Ectodermal cell (in vitro differentiated cells): Measurements from ENCODE around the gene RFX1.

Source experiments
- H3K27ac ChIP-seq: 2 replicates; pipeline ENCODE4 v1.7.0; 2013; ENCODE audit warnings: mild to moderate bottlenecking, low read depth, low read length; ENCODE audit not compliant: insufficient read depth, poor library complexity, severe bottlenecking
- H3K27me3 ChIP-seq: 2 replicates; pipeline ENCODE4 v1.7.0; 2013; ENCODE audit warnings: mild to moderate bottlenecking, low read length; ENCODE audit not compliant: insufficient read depth, control insufficient read depth, poor library complexity, severe bottlenecking
- H3K36me3 ChIP-seq: one replicate; pipeline ENCODE4 v1.7.0; 2013; ENCODE audit warnings: low read length; ENCODE audit not compliant: control insufficient read depth, insufficient read depth
- H3K4me1 ChIP-seq: one replicate; pipeline ENCODE4 v1.7.0; 2013; ENCODE audit warnings: low read length; ENCODE audit not compliant: control insufficient read depth, insufficient read depth
- H3K4me3 ChIP-seq: 2 replicates; pipeline ENCODE4 v1.7.0; 2013; ENCODE audit warnings: low read depth, low read length, control low read depth; ENCODE audit not compliant: insufficient read depth
- H3K9me3 ChIP-seq: 2 replicates; pipeline ENCODE4 v1.7.0; 2013; ENCODE audit warnings: mild to moderate bottlenecking, low read length, moderate library complexity; ENCODE audit not compliant: control insufficient read depth
- WGBS, 2 experiments: methylation state at CpG; one replicate each; pipeline ENCODE4 v1.1.7; 2013; ENCODE audit warnings: missing lambda C conversion rate in 2 of 2; 5-methylcytosine and 5-hydroxymethylcytosine counted together

RFX1 gene

DNA sequence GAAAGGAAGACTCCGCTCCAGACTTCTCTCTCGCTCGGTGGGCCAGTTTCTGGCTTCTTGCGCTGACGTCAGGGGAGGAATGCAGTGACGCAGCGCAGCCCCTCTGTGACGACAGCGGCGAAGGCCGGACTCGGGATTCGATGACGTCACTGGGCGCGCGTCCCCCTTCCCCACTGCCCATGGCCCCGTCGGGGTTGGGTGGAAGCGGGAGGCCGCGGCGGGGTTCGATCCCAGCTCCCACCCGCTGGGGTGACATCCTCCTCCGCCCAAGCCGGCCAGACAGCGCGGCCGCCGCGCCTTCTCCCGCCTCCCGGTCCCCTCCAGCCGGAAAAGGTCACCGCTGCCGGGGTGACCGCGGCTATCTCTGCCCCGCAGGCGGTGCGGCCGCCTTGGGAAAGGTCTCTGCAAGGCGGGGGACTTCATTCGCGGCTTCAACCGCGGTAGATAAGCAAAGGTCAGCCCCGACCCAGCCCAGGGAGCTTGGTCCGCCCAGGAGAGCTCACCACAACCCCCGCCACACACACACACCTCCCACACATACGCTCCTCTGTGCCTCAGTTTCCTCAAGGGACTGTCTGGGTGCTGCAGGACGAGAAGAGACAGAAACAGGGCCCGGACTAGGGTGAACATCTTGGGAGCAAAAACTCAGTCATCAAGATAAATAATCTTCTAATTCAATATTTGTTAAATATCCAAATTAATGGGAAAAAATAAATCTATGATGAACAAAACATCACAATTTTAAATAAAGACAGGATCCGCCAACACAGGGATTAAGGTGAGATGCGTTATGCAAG is 844 bp upstream of the RFX1 start:
- H3K36me3 ChIP-seq: no peaks in the 10 kb centered on the region
- H3K9me3 ChIP-seq: no peaks in the 10 kb centered on the region
- peak overlapping the region; percentile 65 for H3K4me3 ChIP-seq
- no peaks in the 10 kb centered on the region for H3K27me3 ChIP-seq
- peak overlapping the region; percentile 100 for H3K27ac ChIP-seq
- WGBS, 2 experiments: 9 to 10% methylated on average over 56 of the region's 56 CpGs
- H3K4me1 ChIP-seq: no peaks in the 10 kb centered on the region

DNA sequence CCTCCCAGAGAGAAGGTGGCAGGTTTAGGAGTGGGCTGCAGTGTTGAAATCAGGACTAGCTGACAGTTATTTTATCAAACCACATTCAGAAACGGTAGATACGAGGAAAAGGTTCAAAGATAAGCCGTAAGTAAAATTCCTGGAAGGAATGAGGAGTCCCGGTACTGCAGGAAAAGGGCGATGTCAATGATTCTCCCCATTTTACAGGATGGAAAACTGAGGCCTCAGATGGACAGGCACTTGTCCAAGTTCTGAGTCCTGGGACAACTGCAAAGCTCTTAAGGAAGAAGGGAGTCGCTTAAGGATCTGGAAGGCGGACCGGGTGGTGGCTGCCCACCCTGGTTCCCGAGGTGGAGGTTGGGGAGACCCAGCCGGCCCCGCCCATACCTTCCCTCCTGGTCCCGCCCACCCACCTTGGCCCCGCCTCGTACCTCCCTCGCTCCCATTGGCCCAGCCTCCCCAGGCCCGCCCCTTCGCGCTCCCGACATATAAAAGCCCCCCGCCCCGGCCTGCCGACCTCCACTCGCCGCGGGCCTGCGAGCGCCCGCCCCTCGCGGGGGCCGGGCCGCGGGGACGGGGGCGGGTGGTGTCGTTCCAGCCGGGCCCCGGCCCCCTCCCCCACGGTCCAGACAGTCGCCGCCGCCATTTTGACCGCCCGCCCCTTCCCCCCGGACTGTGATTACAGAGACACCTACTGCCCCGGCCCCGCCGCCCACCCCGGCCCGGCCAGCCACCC is 603 bp downstream of the RFX1 start:
- no peaks in the 10 kb centered on the region for H3K27me3 ChIP-seq
- no peaks in the 10 kb centered on the region for H3K4me1 ChIP-seq
- peak overlapping the region; percentile 65 for H3K4me3 ChIP-seq
- WGBS, 2 experiments: 10 to 11% methylated on average over 50 of the region's 50 CpGs
- no peaks in the 10 kb centered on the region for H3K36me3 ChIP-seq
- peak overlapping the region; percentile 100 for H3K27ac ChIP-seq
- H3K9me3 ChIP-seq: no peaks in the 10 kb centered on the region

DNA sequence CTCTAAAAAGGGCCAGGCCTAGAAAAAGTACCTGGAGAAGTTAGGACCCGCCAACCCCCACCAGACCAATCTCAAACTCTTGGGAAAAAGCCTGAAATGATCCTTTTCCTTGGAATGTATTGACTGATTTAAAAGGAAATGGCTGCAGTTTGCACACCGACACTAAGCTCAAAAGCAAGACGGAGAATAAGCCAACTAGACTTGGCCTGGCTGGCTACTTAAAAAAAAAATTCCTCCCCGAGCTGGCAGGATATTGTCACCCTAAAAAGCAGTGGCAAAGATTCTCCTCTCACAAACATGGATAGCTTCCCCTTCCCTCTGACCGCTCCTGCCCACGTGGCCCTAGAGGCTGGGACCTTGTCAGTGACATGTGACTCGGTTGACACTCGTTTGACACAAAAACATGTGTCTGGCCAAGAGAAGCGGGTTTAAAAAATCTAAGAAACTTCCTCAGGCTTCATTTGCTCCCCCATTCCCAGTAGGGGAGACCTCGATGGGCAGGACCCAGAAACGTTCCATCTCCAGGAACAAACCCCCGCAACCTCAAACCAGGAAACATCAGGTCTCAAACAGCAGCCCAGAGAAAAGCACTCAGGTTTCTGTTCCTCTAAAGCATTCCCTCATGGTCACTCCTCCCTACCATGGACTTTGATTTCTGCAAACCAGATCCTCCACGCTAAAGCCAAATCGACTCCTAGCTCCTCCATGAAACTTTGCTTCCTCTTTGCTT is 1.3 kb downstream of the RFX1 start:
- H3K9me3 ChIP-seq: no peaks in the 10 kb centered on the region
- H3K4me3 ChIP-seq: no peak overlapping the region
- no peak overlapping the region for H3K27ac ChIP-seq
- no peaks in the 10 kb centered on the region for H3K4me1 ChIP-seq
- H3K36me3 ChIP-seq: no peaks in the 10 kb centered on the region
- 89 to 90% methylated on average over 14 of the region's 14 CpGs for WGBS, 2 experiments
- H3K27me3 ChIP-seq: no peaks in the 10 kb centered on the region

DNA sequence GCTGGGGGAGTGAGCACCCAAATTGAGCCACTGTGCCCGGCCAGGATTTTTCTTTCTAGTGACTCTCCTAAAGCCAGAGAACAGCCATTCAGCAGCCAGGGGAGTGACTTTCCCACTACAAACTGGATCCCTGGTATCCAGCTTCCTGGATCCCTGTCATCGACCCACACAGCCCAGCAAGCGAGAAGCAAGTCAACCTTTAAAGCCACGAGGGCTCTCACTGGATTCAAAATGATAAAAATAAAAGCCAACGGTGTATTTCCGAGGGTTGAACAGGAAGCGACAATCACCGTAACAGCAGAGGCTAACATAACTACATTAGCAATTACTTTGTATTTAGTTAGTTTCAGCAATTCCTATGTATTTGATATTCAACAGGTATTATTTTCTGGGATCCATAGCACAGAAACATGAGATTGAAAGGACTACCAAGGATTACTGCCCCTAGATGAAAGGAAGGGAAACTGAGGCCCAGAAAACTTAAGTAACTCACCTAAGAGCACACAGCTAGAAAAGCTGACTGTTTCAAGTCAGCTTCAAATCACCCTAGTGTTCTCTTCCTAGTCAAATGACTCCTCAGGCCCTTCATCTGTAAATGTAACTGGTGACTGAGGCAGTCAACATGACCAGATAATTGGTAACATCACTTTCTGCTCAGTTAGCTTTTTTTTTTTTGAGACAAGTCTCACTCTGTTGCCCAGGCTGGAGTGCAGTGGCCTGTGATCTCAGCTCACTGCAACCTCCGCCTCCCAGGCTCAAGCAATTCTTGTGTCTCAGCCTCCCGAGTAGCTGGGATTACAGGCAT is 2.7 kb downstream of the RFX1 start:
- Histone ChIP-seq H3K4me3 (no peak overlapping the region), H3K9me3 (peaks cover 4% of the 10 kb centered on the region), H3K27me3 (no peaks in the 10 kb centered on the region), H3K4me1 (no peaks in the 10 kb centered on the region), H3K27ac (no peak overlapping the region), H3K36me3 (no peaks in the 10 kb centered on the region)
- WGBS, 2 experiments: 88% methylated on average over 10 of the region's 10 CpGs

DNA sequence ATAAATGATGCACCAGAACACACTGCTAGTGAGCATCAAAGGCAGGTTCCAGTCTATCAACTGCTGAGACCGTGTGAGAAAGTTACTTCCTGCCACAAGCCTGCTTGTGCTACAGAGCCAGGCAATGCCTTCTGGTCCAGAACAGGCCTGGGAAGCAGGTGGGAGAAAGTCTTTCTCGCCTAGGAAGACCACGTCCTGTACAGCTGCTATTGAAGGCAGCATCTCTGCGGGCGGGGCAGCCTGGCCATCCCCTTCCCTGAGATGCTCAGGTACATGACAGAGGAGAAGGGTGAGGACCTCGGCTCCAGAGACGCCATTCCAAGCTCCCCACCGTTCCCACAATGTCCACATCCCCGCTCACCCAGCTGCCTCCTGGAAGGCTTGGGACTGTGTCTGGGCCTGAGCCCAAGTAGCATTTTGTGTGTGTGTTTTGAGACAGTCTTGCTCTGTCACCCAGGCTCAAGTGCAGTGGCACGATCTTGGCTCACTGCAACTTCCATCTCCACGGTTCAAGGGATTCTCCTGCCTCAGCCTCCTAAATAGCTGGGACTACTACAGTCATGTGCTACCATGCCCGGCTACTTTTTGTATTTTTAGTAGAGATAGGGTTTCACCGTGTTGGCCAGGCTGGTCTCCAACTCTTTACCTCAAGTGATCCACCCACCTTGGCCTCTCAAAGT is 3.4 kb downstream of the RFX1 start:
- H3K36me3 ChIP-seq: no peaks in the 10 kb centered on the region
- no peaks in the 10 kb centered on the region for H3K4me1 ChIP-seq
- H3K9me3 ChIP-seq: peaks cover 4% of the 10 kb centered on the region
- H3K27ac ChIP-seq: no peak overlapping the region
- no peaks in the 10 kb centered on the region for H3K27me3 ChIP-seq
- 91 to 93% methylated on average over 13 of the region's 13 CpGs for WGBS, 2 experiments
- no peak overlapping the region for H3K4me3 ChIP-seq

DNA sequence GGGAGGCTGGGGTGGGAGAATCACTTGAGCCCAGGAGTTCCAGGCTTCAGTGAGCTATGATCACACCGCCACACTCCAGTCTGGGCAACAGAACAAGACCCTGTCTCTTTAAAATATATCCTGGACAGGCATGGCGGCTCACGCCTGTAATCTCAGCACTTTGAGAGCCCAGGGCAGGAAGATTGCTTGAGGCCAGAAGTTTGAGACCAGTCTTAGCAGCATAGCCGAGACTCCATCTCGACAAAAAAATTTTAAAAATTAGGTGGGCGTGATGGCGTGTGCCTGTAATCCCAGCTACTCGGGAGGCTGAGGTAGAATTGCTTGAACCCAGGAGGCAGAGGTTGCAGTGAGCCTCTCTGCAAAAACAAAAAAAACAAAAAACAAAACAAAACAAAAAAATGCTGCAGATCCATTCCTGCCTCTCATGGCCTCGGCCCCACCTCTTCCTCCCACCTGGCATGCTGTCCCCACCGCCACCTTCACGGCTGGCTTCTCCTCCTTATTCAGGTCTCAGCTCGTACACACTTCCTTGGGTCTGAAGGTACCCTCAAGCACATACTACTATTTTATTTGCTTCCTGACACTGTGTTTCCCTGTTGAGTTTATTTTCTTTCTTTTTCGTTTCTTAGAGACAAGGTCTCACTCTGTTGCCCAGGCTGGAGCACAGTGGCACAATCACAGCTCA is 5.3 kb downstream of the RFX1 start:
- Histone ChIP-seq H3K27me3 (no peaks in the 10 kb centered on the region), H3K27ac (no peak overlapping the region), H3K9me3 (peaks cover 4% of the 10 kb centered on the region), H3K36me3 (no peaks in the 10 kb centered on the region), H3K4me3 (no peak overlapping the region), H3K4me1 (no peaks in the 10 kb centered on the region)
- 90 to 94% methylated on average over 13 of the region's 13 CpGs for WGBS, 2 experiments

DNA sequence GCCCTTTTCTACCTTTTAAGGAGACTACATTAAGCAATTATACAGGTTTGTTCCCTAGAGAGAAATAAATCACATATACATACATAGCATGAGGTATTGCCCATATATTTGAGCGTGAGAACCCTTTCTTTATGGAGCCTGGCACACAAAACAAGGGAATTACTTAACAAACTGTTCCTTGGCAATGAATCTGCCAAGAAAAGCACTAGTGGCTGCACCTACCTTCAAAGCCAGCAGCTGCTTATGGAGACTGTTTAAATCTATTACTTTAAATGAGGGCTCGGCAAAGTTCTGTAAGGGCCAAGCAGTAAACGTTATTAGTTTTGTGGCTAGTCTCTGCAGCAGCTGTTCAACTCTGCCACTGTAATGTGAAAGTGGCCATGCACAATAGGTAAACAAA is 7.0 kb downstream of the RFX1 start:
- WGBS, 2 experiments: 96 to 97% methylated on average over 3 of the region's 3 CpGs
- Histone ChIP-seq H3K27ac (no peak overlapping the region), H3K4me1 (no peaks in the 10 kb centered on the region), H3K27me3 (no peaks in the 10 kb centered on the region), H3K4me3 (no peak overlapping the region), H3K9me3 (peaks cover 4% of the 10 kb centered on the region), H3K36me3 (no peaks in the 10 kb centered on the region)

DNA sequence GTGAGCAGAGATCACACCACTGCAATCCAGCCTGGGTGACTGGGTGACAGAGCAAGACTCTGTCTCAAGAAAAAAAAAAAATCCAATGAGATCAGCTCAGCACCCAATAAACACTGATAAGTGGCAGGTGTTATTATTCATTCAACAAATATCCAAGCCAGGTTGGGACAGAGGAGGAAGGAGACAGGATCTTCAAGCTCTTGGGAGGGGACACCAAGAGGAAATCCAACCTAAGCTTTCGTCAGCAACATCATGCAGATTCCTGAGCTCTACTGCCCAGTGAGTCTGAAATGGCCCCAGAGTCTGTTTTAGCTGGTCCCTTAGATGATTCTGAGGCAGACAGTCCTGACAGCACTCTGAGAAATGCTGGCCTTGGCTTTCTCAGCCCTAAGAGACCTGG is 7.7 kb downstream of the RFX1 start:
- peaks cover 4% of the 10 kb centered on the region for H3K9me3 ChIP-seq
- WGBS, 2 experiments: 95 to 96% methylated on average over 1 of the region's 1 CpG
- H3K4me1 ChIP-seq: no peaks in the 10 kb centered on the region
- H3K4me3 ChIP-seq: no peak overlapping the region
- H3K27me3 ChIP-seq: no peaks in the 10 kb centered on the region
- no peaks in the 10 kb centered on the region for H3K36me3 ChIP-seq
- no peak overlapping the region for H3K27ac ChIP-seq

DNA sequence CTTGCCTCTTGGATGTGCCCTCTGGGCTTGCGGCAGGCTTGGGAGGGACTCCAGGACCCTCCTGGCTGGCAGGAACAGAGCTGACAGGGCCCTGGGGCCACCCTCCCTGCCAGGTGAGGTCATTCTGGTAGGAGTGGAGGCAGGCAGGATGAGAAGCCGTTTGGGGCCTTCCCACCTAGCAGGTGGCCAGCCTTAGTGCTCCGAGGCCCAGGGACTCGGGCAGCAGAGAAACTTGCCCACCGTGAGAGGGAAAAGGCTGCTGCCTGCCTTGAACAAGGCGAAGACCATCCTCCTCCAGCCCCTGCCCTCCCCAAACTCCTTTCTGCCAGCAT is 8.5 kb downstream of the RFX1 start:
- 88 to 92% methylated on average over 6 of the region's 6 CpGs for WGBS, 2 experiments
- no peaks in the 10 kb centered on the region for H3K27me3 ChIP-seq
- H3K4me3 ChIP-seq: no peak overlapping the region
- H3K9me3 ChIP-seq: peaks cover 4% of the 10 kb centered on the region
- no peaks in the 10 kb centered on the region for H3K4me1 ChIP-seq
- no peak overlapping the region for H3K27ac ChIP-seq
- no peaks in the 10 kb centered on the region for H3K36me3 ChIP-seq
